Measurements from ENCODE around the gene RAD51AP2. TPM values are rescaled to one million over a fixed set of nuclear protein-coding genes. Genes with fewer than 3 reads are reported as not detected.

Gene RAD51AP2
- polyA plus RNA-seq, 1 of the 3 experiments (the other 2 are of a cell fraction), result not detected

DNA sequence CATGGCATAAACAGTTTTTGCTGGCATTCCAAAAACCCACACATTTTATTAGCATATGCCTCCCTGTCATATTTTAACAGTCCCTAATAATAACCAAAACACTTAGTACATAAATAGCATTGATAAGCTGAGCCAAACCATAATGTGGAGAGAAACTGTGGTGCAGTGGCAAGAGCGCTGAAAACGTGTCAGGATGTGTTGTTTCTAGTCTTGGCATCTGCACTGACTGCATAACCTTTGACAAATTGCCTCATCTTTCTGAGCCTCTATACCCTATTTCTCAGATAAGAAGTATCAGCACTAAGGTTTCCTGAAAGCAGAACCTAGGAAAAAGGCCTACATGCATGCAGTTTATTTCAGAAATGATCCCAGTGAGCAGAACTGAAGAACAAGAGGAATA, 41.4 kb downstream of the RAD51AP2 start:
- H3K9me2 ChIP-seq, result no peaks in the 10 kb centered on the region
- DNase-seq, result no peak
- H4K20me1 ChIP-seq (ENCODE audit: insufficient read depth), result no peaks in the 10 kb centered on the region
- ChIA-PET POLR2A (no interaction called here), CTCF (interaction anchor here (1.6 kb wide), 1 partner anchor 169 kb away, joined by 3 read pairs; no protein-coding TSS in a partner anchor)
- H3K9ac ChIP-seq, result no peak overlapping the region
- 59% methylated on average over 2 of the region's 2 CpGs for WGBS (ENCODE audit: low lambda C conversion rate)
- no peak overlapping the region for H3K27ac ChIP-seq (ENCODE audit: low read depth in 2 of 2, low read length in 1 of 2)
- H3F3A ChIP-seq (replicated peaks; ENCODE audit: insufficient read depth), result no peaks in the 10 kb centered on the region
- H3K4me2 ChIP-seq, result no peak overlapping the region
- H3K79me2 ChIP-seq (ENCODE audit: insufficient read depth), result no peaks in the 10 kb centered on the region
- TF ChIP-seq NFIC (IDR thresholded peaks at IDR 0.05; ENCODE audit: borderline replicate concordance), result no peak
- no peak for TF ChIP-seq RFX5 (IDR thresholded peaks at IDR 0.05; ENCODE audit: low read length)
- TF ChIP-seq EZH2phosphoT487 (IDR thresholded peaks at IDR 0.05; ENCODE audit: borderline replicate concordance, low read depth), result no peak
- TF ChIP-seq, protein P1, sequence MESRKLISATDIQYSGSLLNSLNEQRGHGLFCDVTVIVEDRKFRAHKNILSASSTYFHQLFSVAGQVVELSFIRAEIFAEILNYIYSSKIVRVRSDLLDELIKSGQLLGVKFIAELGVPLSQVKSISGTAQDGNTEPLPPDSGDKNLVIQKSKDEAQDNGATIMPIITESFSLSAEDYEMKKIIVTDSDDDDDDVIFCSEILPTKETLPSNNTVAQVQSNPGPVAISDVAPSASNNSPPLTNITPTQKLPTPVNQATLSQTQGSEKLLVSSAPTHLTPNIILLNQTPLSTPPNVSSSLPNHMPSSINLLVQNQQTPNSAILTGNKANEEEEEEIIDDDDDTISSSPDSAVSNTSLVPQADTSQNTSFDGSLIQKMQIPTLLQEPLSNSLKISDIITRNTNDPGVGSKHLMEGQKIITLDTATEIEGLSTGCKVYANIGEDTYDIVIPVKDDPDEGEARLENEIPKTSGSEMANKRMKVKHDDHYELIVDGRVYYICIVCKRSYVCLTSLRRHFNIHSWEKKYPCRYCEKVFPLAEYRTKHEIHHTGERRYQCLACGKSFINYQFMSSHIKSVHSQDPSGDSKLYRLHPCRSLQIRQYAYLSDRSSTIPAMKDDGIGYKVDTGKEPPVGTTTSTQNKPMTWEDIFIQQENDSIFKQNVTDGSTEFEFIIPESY (IDR thresholded peaks at IDR 0.05; ENCODE audit: borderline replicate concordance, low read depth), result no peak
- TF ChIP-seq, protein P2, sequence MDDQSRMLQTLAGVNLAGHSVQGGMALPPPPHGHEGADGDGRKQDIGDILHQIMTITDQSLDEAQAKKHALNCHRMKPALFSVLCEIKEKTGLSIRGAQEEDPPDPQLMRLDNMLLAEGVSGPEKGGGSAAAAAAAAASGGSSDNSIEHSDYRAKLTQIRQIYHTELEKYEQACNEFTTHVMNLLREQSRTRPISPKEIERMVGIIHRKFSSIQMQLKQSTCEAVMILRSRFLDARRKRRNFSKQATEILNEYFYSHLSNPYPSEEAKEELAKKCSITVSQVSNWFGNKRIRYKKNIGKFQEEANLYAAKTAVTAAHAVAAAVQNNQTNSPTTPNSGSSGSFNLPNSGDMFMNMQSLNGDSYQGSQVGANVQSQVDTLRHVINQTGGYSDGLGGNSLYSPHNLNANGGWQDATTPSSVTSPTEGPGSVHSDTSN (IDR thresholded peaks at IDR 0.05), result no peak
- no peak for TF ChIP-seq SIN3A (IDR thresholded peaks at IDR 0.05; ENCODE audit: borderline replicate concordance, low read depth, low read length)
- no peak for TF ChIP-seq MXI1 (IDR thresholded peaks at IDR 0.05; ENCODE audit: low read depth, low read length)
- TF ChIP-seq RXRA (IDR thresholded peaks at IDR 0.05; ENCODE audit: borderline replicate concordance, low read depth), result no peak
- TF ChIP-seq, protein P3, sequence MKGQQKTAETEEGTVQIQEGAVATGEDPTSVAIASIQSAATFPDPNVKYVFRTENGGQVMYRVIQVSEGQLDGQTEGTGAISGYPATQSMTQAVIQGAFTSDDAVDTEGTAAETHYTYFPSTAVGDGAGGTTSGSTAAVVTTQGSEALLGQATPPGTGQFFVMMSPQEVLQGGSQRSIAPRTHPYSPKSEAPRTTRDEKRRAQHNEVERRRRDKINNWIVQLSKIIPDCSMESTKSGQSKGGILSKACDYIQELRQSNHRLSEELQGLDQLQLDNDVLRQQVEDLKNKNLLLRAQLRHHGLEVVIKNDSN (IDR thresholded peaks at IDR 0.05; ENCODE audit: borderline replicate concordance, low read depth), result no peak
- no peak for TF ChIP-seq POLR2AphosphoS5 (IDR thresholded peaks at IDR 0.05; ENCODE audit: low read depth, low read length)
- no peak for TF ChIP-seq ELF1 (IDR thresholded peaks at IDR 0.05)
- no peak for TF ChIP-seq YY1 (IDR thresholded peaks at IDR 0.05; ENCODE audit: low read depth)
- H3K4me1 ChIP-seq (ENCODE audit: control insufficient read depth in 1 of 2, insufficient read depth in 2 of 2, low read depth in 1 of 2, low read length in 1 of 2), result no peaks in the 10 kb centered on the region
- no peak overlapping the region for H2AFZ ChIP-seq (ENCODE audit: low read depth)
- H3K36me3 ChIP-seq (replicated peaks in 1 of 2; ENCODE audit: control insufficient read depth in 1 of 2, insufficient read depth in 2 of 2, low read length in 1 of 2), result no peaks in the 10 kb centered on the region
- H3K4me3 ChIP-seq (ENCODE audit: low read depth in 2 of 2, low read length in 1 of 2), result no peak overlapping the region
- H3K27me3 ChIP-seq (ENCODE audit: insufficient read depth), result no peaks in the 10 kb centered on the region
- no peaks in the 10 kb centered on the region for H3K9me3 ChIP-seq

DNA sequence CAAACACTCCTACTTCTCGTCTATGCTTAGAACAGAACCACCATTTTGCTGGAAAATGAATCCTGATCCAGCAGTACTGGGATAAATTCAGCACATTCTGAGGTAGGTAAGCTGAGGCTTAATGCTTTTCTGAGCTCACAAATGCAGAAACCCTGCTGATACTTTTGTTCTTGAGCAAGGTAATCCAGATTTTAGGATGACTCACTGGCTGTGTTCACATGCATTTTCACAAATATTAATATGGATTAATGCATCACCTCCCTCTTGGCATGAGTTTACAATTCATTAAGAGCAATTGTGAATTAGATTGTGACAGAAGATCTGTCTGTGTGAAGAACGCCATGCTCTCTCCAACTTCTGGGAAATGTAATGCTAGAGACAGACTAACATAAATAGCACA, 42.2 kb downstream of the RAD51AP2 start:
- no peak overlapping the region for H3K4me2 ChIP-seq
- TF ChIP-seq NRF1 (IDR thresholded peaks at IDR 0.05; ENCODE audit: low read depth, low read length) (no peak), RXRA (IDR thresholded peaks at IDR 0.05; ENCODE audit: borderline replicate concordance, low read depth) (no peak), RCOR1 (IDR thresholded peaks at IDR 0.05; ENCODE audit: low read length) (no peak), MXI1 (IDR thresholded peaks at IDR 0.05; ENCODE audit: low read depth, low read length) (no peak), SIN3A (IDR thresholded peaks at IDR 0.05; ENCODE audit: borderline replicate concordance, low read depth, low read length) (no peak), EZH2phosphoT487 (IDR thresholded peaks at IDR 0.05; ENCODE audit: borderline replicate concordance, low read depth) (no peak), GATA2 (CRISPR knock-in tag; IDR thresholded peaks at IDR 0.05) (no peak), SMC3 (IDR thresholded peaks at IDR 0.05; ENCODE audit: low read depth, low read length) (no peak), ELF1 (IDR thresholded peaks at IDR 0.05) (no peak), NFIC (IDR thresholded peaks at IDR 0.05; ENCODE audit: borderline replicate concordance) (no peak), TAF1 (IDR thresholded peaks at IDR 0.05; ENCODE audit: borderline replicate concordance, low read depth, low read length) (no peak), YY1 (IDR thresholded peaks at IDR 0.05; ENCODE audit: low read depth) (no peak), GABPA (IDR thresholded peaks at IDR 0.05; ENCODE audit: low read depth) (no peak), CHD2 (IDR thresholded peaks at IDR 0.05; ENCODE audit: low read length, partially characterized antibody) (no peak), JUND (IDR thresholded peaks at IDR 0.05) (no peak)
- TF ChIP-seq, protein P3 (IDR thresholded peaks at IDR 0.05; ENCODE audit: borderline replicate concordance, low read depth), result no peak
- TF ChIP-seq, protein P2 (IDR thresholded peaks at IDR 0.05), result no peak
- TF ChIP-seq, protein P4, sequence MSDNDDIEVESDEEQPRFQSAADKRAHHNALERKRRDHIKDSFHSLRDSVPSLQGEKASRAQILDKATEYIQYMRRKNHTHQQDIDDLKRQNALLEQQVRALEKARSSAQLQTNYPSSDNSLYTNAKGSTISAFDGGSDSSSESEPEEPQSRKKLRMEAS (IDR thresholded peaks at IDR 0.05; ENCODE audit: low read depth), result no peak

More for the DNA sequence above, 42.2 kb downstream of the RAD51AP2 start:
- Histone ChIP-seq H3K36me3 (replicated peaks in 1 of 2; ENCODE audit: control insufficient read depth in 1 of 2, insufficient read depth in 2 of 2, low read length in 1 of 2) (no peaks in the 10 kb centered on the region), H3F3A (replicated peaks; ENCODE audit: insufficient read depth) (no peaks in the 10 kb centered on the region), H3K27ac (ENCODE audit: low read depth in 2 of 2, low read length in 1 of 2) (no peak overlapping the region; a peak in 1 of 4 replicates), H3K79me2 (ENCODE audit: insufficient read depth) (no peaks in the 10 kb centered on the region), H4K20me1 (ENCODE audit: insufficient read depth) (no peaks in the 10 kb centered on the region), H3K9me3 (no peaks in the 10 kb centered on the region), H3K9ac (no peak overlapping the region), H3K27me3 (ENCODE audit: insufficient read depth) (no peaks in the 10 kb centered on the region), H3K4me3 (ENCODE audit: low read depth in 2 of 2, low read length in 1 of 2) (no peak overlapping the region), H2AFZ (ENCODE audit: low read depth) (no peak overlapping the region), H3K9me2 (no peaks in the 10 kb centered on the region), H3K4me1 (ENCODE audit: control insufficient read depth in 1 of 2, insufficient read depth in 2 of 2, low read depth in 1 of 2, low read length in 1 of 2) (no peaks in the 10 kb centered on the region)
- POLR2A ChIA-PET, result no interaction called here
- CTCF ChIA-PET, result interaction anchor here (0.6 to 1.6 kb wide), 2 partner anchors 170 to 305 kb away, joined by 3 read pairs; no protein-coding TSS in a partner anchor
- 31% methylated on average over 2 of the region's 2 CpGs for WGBS (ENCODE audit: low lambda C conversion rate)
- DNase-seq, result no peak
